ENCODE results near the gene TDRD1. TPM values are rescaled to one million over a fixed set of nuclear protein-coding genes. Genes with fewer than 3 reads are reported as not detected.

Gene TDRD1
- total and polyA plus RNA-seq, 2 donors (not counting 1 experiment from before 2014, with no cell fraction given), result 0.10 to 0.22 TPM

GRCh38 chr10:114257498-114257897, 78.3 kb downstream of the TDRD1 start:
- Histone ChIP-seq H2AFZ (ENCODE audit: insufficient read depth, low read depth, low read length, poor library complexity, severe bottlenecking) (no peak overlapping the region), H3K4me3 (ENCODE audit: control extremely low read depth in 1 of 5, extremely low read depth in 1 of 5, insufficient read depth in 1 of 5, low read depth in 2 of 5, low read length in 4 of 5) (no peak overlapping the region), H3K27me3 (replicated peaks in 1 of 4; ENCODE audit: control extremely low read depth in 1 of 4, control insufficient read depth in 3 of 4, insufficient read depth in 4 of 4, low read length in 3 of 4) (no peaks in the 10 kb centered on the region), H3K36me3 (replicated peaks in 1 of 2; ENCODE audit: control extremely low read depth in 1 of 2, control insufficient read depth in 1 of 2, extremely low read depth in 1 of 2, insufficient read depth in 2 of 2, low read length in 1 of 2) (no peaks in the 10 kb centered on the region), H3K9ac (ENCODE audit: low read length) (no peak overlapping the region), H3K9me3 (ENCODE audit: control extremely low read depth in 1 of 3, control insufficient read depth in 2 of 3, insufficient read depth in 1 of 3, low read length in 2 of 3) (no peaks in the 10 kb centered on the region), H3K27ac (ENCODE audit: low read length in 2 of 2) (no peak overlapping the region), H4K20me1 (ENCODE audit: control insufficient read depth, insufficient read depth, low read length, poor library complexity, severe bottlenecking) (no peaks in the 10 kb centered on the region), H3K79me2 (ENCODE audit: control insufficient read depth, insufficient read depth, low read length) (no peaks in the 10 kb centered on the region), H3K4me2 (replicated peaks; ENCODE audit: low read depth, low read length, poor library complexity, severe bottlenecking) (no peak overlapping the region), H3K4me1 (ENCODE audit: control insufficient read depth in 2 of 2, insufficient read depth in 2 of 2, low read length in 2 of 2) (peaks cover 0 to 6% of the 10 kb centered on the region in 2 donors)
- no peaks in the 10 kb centered on the region for H3K9me3 Mint-ChIP-seq (ENCODE audit: insufficient read depth)
- H3K4me1 Mint-ChIP-seq, result peaks cover 3% of the 10 kb centered on the region
- ATAC-seq (ENCODE audit: low read depth), result no peak
- ChIA-PET POLR2A (no interaction called here), CTCF (no interaction called here)
- intact Hi-C loops (cut with micrococcal nuclease), result no loop called here
- no peak for TF ChIP-seq CTCF (IDR thresholded peaks at IDR 0.05)
- no peak for TF ChIP-seq EZH2 (IDR thresholded peaks at IDR 0.05; ENCODE audit: borderline replicate concordance, insufficient read depth, low read depth, low read length, poor library complexity, severe bottlenecking)
- WGBS (ENCODE audit: insufficient coverage), result 100% methylated on average over 1 of the region's 3 CpGs
- H3K27me3 Mint-ChIP-seq, result peaks cover 5% of the 10 kb centered on the region
- no peak overlapping the region for H3K4me3 Mint-ChIP-seq
- no peak for DNase-seq
- no peak overlapping the region for H3K27ac Mint-ChIP-seq

- H3K79me2 ChIP-seq (ENCODE audit: control insufficient read depth, insufficient read depth, low read length), result no peaks in the 10 kb centered on the region
- H3K4me3 Mint-ChIP-seq, result no peak overlapping the region
- POLR2A ChIA-PET, result no interaction called here
- H3K9ac ChIP-seq (ENCODE audit: low read length), result no peak overlapping the region
- intact Hi-C loops (cut with micrococcal nuclease), result no loop called here
- H3K27ac Mint-ChIP-seq, result no peak overlapping the region
- WGBS (ENCODE audit: insufficient coverage), result 100% methylated on average over 1 of the region's 5 CpGs
- H3K4me1 Mint-ChIP-seq, result peaks cover 3% of the 10 kb centered on the region
- H3K27me3 Mint-ChIP-seq, result peaks cover 3% of the 10 kb centered on the region
- ATAC-seq (ENCODE audit: low read depth), result no peak
- no peaks in the 10 kb centered on the region for H4K20me1 ChIP-seq (ENCODE audit: control insufficient read depth, insufficient read depth, low read length, poor library complexity, severe bottlenecking)
- H3K9me3 ChIP-seq (ENCODE audit: control extremely low read depth in 1 of 3, control insufficient read depth in 2 of 3, insufficient read depth in 1 of 3, low read length in 2 of 3), result no peaks in the 10 kb centered on the region
- H3K9me3 Mint-ChIP-seq (ENCODE audit: insufficient read depth), result no peaks in the 10 kb centered on the region
- no peak for DNase-seq
- no peak overlapping the region for H3K4me3 ChIP-seq (ENCODE audit: control extremely low read depth in 1 of 5, extremely low read depth in 1 of 5, insufficient read depth in 1 of 5, low read depth in 2 of 5, low read length in 4 of 5)
- no peak overlapping the region for H2AFZ ChIP-seq (ENCODE audit: insufficient read depth, low read depth, low read length, poor library complexity, severe bottlenecking)
- H3K36me3 ChIP-seq (replicated peaks in 1 of 2; ENCODE audit: control extremely low read depth in 1 of 2, control insufficient read depth in 1 of 2, extremely low read depth in 1 of 2, insufficient read depth in 2 of 2, low read length in 1 of 2), result no peaks in the 10 kb centered on the region
- no peaks in the 10 kb centered on the region for H3K27me3 ChIP-seq (replicated peaks in 1 of 4; ENCODE audit: control extremely low read depth in 1 of 4, control insufficient read depth in 3 of 4, insufficient read depth in 4 of 4, low read length in 3 of 4)
- no peak overlapping the region for H3K27ac ChIP-seq (ENCODE audit: low read length in 2 of 2)
- no peak for TF ChIP-seq EZH2 (IDR thresholded peaks at IDR 0.05; ENCODE audit: borderline replicate concordance, insufficient read depth, low read depth, low read length, poor library complexity, severe bottlenecking)
- CTCF ChIA-PET, result no interaction called here
- H3K4me1 ChIP-seq (ENCODE audit: control insufficient read depth in 2 of 2, insufficient read depth in 2 of 2, low read length in 2 of 2), result peaks cover 0 to 6% of the 10 kb centered on the region in 2 donors
- H3K4me2 ChIP-seq (replicated peaks; ENCODE audit: low read depth, low read length, poor library complexity, severe bottlenecking), result no peak overlapping the region
Measured at GRCh38 chr10:114258274-114258840, 79.2 kb downstream of the TDRD1 start.

All from B cell (primary cell).